H1 (cell line): ENCODE results near the gene SANBR. TPM values are rescaled to one million over a fixed set of nuclear protein-coding genes. Genes with fewer than 3 reads are reported as not detected.

ENCODE experiments used
- CTCF ChIA-PET: fragments of 300-600 bp; sonication (Branson Sonifier 250); formaldehyde crosslinking; loops from one replicate; lab custom pipeline; 2021; ENCODE audit not compliant: partially characterized antibody; lab: Charles Lee
- POLR2A ChIA-PET: fragments of 300-600 bp; sonication (Branson Sonifier 250); formaldehyde crosslinking; loops from one replicate; lab custom pipeline; 2021; ENCODE audit warnings: inconsistent platforms; ENCODE audit not compliant: partially characterized antibody; lab: Charles Lee
- DNase-seq, 2 experiments: peaks; one replicate each; pipeline versions ENCODE4 v3.0.0 to v3.0.0-alpha.2; 2010 to 2022; ENCODE audit warnings: low spot score in 2 of 2, low read depth in 1 of 2, mixed read lengths in 1 of 2
- FAIRE-seq: peaks from 2 replicates; lab custom pipeline; 2011; peaks lifted over from hg19 to GRCh38; lab: Jason Lieb, UNC
- H2AFZ ChIP-seq: 2 replicates; pipeline ENCODE4 v1.8.1; 2012; ENCODE audit warnings: low read length, inconsistent platforms
- H2AK5ac ChIP-seq: 2 replicates; pipeline ENCODE4 v1.6.1; 2013; ENCODE audit warnings: low read depth, low read length
- H2BK120ac ChIP-seq: replicated peaks from 2 replicates; pipeline ENCODE3; 2013; ENCODE audit warnings: low read depth, low read length, inconsistent platforms
- H2BK12ac ChIP-seq: 2 replicates; pipeline ENCODE4 v1.6.1; 2013; ENCODE audit warnings: low read depth, low read length
- H2BK15ac ChIP-seq: 2 replicates; pipeline ENCODE4 v1.6.1; 2013; ENCODE audit warnings: low read length
- H2BK20ac ChIP-seq: 2 replicates; pipeline ENCODE4 v1.6.1; 2013; ENCODE audit warnings: low read length
- H2BK5ac ChIP-seq: 2 replicates; pipeline ENCODE4 v1.6.1; 2013; ENCODE audit warnings: low read depth, low read length
- H3K14ac ChIP-seq: 2 replicates; pipeline ENCODE4 v1.6.1; 2013; ENCODE audit warnings: inconsistent platforms; ENCODE audit not compliant: insufficient read length
- H3K18ac ChIP-seq: 2 replicates; pipeline ENCODE4 v1.6.1; 2013; ENCODE audit warnings: low read length; ENCODE audit errors: extremely low read depth
- H3K23ac ChIP-seq: 2 replicates; pipeline ENCODE4 v1.6.1; 2013; ENCODE audit warnings: inconsistent platforms; ENCODE audit not compliant: insufficient read length
- H3K23me2 ChIP-seq: 2 replicates; pipeline ENCODE4 v1.6.1; 2013; ENCODE audit warnings: low read depth, low read length
- H3K27ac ChIP-seq: 2 replicates; pipeline ENCODE4 v1.6.1; 2011; ENCODE audit warnings: low read depth, low read length, inconsistent platforms
- H3K27me3 ChIP-seq, 4 experiments: replicated peaks in 1 of 4; 1 replicate in 1 of 4; 2 replicates in 3 of 4; pipeline versions ENCODE4 v1.6.1 to v1.8.1; 2011 to 2013; ENCODE audit warnings: low read length in 3 of 4, mild to moderate bottlenecking in 3 of 4, inconsistent platforms in 2 of 4, mixed read lengths in 2 of 4, moderate library complexity in 1 of 4; ENCODE audit not compliant: control insufficient read depth in 3 of 4, insufficient read depth in 3 of 4; ENCODE audit errors: extremely low read depth in 1 of 4
- H3K36me3 ChIP-seq, 4 experiments: 2 replicates each; pipeline versions ENCODE4 v1.6.1 to v1.8.1; 2011 to 2013; ENCODE audit warnings: mild to moderate bottlenecking in 4 of 4, low read length in 3 of 4, moderate library complexity in 2 of 4, control low read depth in 1 of 4, inconsistent platforms in 1 of 4; ENCODE audit not compliant: insufficient read depth in 4 of 4, control insufficient read depth in 2 of 4
- H3K4ac ChIP-seq: replicated peaks from 2 replicates; pipeline ENCODE3; 2013; ENCODE audit warnings: low read length, low read depth, mixed read lengths, inconsistent platforms; ENCODE audit not compliant: insufficient read length
- H3K4me1 ChIP-seq, 4 experiments: replicated peaks in 1 of 4; 1 replicate in 1 of 4; 2 replicates in 3 of 4; pipeline versions ENCODE4 v1.6.1 to v1.8.1; 2011 to 2013; ENCODE audit warnings: low read length in 3 of 4, inconsistent platforms in 2 of 4, mixed read lengths in 1 of 4; ENCODE audit not compliant: insufficient read depth in 4 of 4, control insufficient read depth in 3 of 4
- H3K4me2 ChIP-seq, 2 experiments: 2 replicates each; pipeline versions ENCODE4 v1.6.1 to v1.8.1; 2011 to 2013; ENCODE audit warnings: low read depth in 2 of 2, low read length in 2 of 2, control low read depth in 1 of 2, inconsistent platforms in 1 of 2, mild to moderate bottlenecking in 1 of 2; ENCODE audit not compliant: insufficient read depth in 1 of 2
- H3K4me3 ChIP-seq, 4 experiments: fragments of 200-600, 300-600 bp in 1 of 4; sonication (generic), shearing (Covaris generic), sonication (Bioruptor Twin) in 1 of 4; 2 replicates each; pipeline versions ENCODE4 v1.5.1 to v1.8.1; 2011 to 2016; ENCODE audit warnings: low read length in 4 of 4, low read depth in 3 of 4, control low read depth in 2 of 4, inconsistent platforms in 2 of 4, mild to moderate bottlenecking in 2 of 4, mixed read lengths in 1 of 4, moderate library complexity in 1 of 4; ENCODE audit not compliant: insufficient read depth in 2 of 4; ENCODE audit errors: extremely low read depth in 1 of 4
- H3K56ac ChIP-seq: replicated peaks from 2 replicates; pipeline ENCODE3; 2013; ENCODE audit warnings: low read depth, mild to moderate bottlenecking, mixed read lengths, low read length, inconsistent platforms; ENCODE audit not compliant: insufficient read length
- H3K79me1 ChIP-seq: 2 replicates; pipeline ENCODE4 v1.6.1; 2013; ENCODE audit warnings: low read depth, low read length, control low read depth
- H3K79me2 ChIP-seq, 2 experiments: 2 replicates each; pipeline versions ENCODE4 v1.6.1 to v1.8.1; 2012 to 2013; ENCODE audit warnings: low read length in 2 of 2, mild to moderate bottlenecking in 2 of 2, inconsistent platforms in 1 of 2; ENCODE audit not compliant: insufficient read depth in 2 of 2, control insufficient read depth in 1 of 2
- H3K9ac ChIP-seq, 4 experiments: replicated peaks in 1 of 4; 1 replicate in 1 of 4; 2 replicates in 3 of 4; pipeline versions ENCODE4 v1.6.1 to v1.8.1; 2011 to 2013; ENCODE audit warnings: low read depth in 3 of 4, low read length in 3 of 4, control low read depth in 2 of 4, mild to moderate bottlenecking in 2 of 4, moderate library complexity in 2 of 4, inconsistent platforms in 1 of 4; ENCODE audit errors: extremely low read depth in 1 of 4
- H3K9me3 ChIP-seq, 2 experiments: 2 replicates each; pipeline versions ENCODE4 v1.6.1 to v1.8.1; 2012 to 2013; ENCODE audit warnings: mild to moderate bottlenecking in 2 of 2, moderate library complexity in 2 of 2, control low read depth in 1 of 2, inconsistent platforms in 1 of 2, low read depth in 1 of 2, low read length in 1 of 2, mixed read lengths in 1 of 2; ENCODE audit not compliant: insufficient read depth in 2 of 2
- H4K20me1 ChIP-seq, 2 experiments: replicated peaks in 1 of 2; 2 replicates each; pipeline versions ENCODE3 to v1.8.1; 2011 to 2013; ENCODE audit warnings: inconsistent platforms in 2 of 2, low read length in 2 of 2, mild to moderate bottlenecking in 1 of 2; ENCODE audit not compliant: insufficient read depth in 2 of 2, control insufficient read depth in 1 of 2
- H4K5ac ChIP-seq: 2 replicates; pipeline ENCODE4 v1.6.1; 2013; ENCODE audit warnings: low read length, low read depth, mixed read lengths, inconsistent platforms; ENCODE audit not compliant: insufficient read length
- H4K8ac ChIP-seq: 2 replicates; pipeline ENCODE4 v1.8.0; 2013; ENCODE audit warnings: mild to moderate bottlenecking, moderate library complexity, low read length, inconsistent platforms; ENCODE audit not compliant: insufficient read depth; ENCODE audit errors: extremely low read depth
- H4K91ac ChIP-seq: replicated peaks from 2 replicates; pipeline ENCODE3; 2013; ENCODE audit warnings: low read length, mixed read lengths, inconsistent platforms; ENCODE audit not compliant: insufficient read length
- ATF2 ChIP-seq: IDR thresholded peaks from 2 replicates; pipeline ENCODE4 v1.6.1; 2012; ENCODE audit warnings: low read length, inconsistent platforms
- BACH1 ChIP-seq: IDR thresholded peaks from 2 replicates; pipeline ENCODE4 v1.6.1; 2012; ENCODE audit warnings: low read length, improper control_type of control experiment
- CREB1 ChIP-seq: IDR thresholded peaks from 2 replicates; pipeline ENCODE4 v1.6.1; 2012; ENCODE audit warnings: inconsistent platforms
- EGR1 ChIP-seq: IDR thresholded peaks from 2 replicates; pipeline ENCODE4 v1.6.1; 2011; ENCODE audit warnings: low read depth, low read length, borderline replicate concordance
- POLR2AphosphoS5 ChIP-seq: IDR thresholded peaks from 2 replicates; pipeline ENCODE4 v1.6.1; 2011; ENCODE audit warnings: low read depth, low read length
- RNF2 ChIP-seq: fragments of 200-900, 300-1000 bp; sonication (generic); IDR thresholded peaks from 2 replicates; pipeline ENCODE4 v1.7.1; 2016; ENCODE audit warnings: borderline replicate concordance, low read depth, mild to moderate bottlenecking, antibody characterized with exemption, low read length; ENCODE audit not compliant: poor library complexity, severe bottlenecking; ENCODE audit errors: missing control alignments
- SRF ChIP-seq: IDR thresholded peaks from 2 replicates; pipeline ENCODE4 v1.6.1; 2011; ENCODE audit warnings: mild to moderate bottlenecking, low read depth, low read length, moderate library complexity
- TBP ChIP-seq: IDR thresholded peaks from 2 replicates; pipeline ENCODE4 v1.6.1; 2011; ENCODE audit warnings: low read depth, low read length, improper control_type of control experiment
- WGBS, 2 experiments: shearing (Covaris generic) in 1 of 2; methylation state at CpG; one replicate each; pipeline versions ENCODE4 v1.1.6 to v1.1.7; 2013 to 2015; ENCODE audit warnings: low lambda C conversion rate in 2 of 2, mixed read lengths in 2 of 2, inconsistent platforms in 1 of 2, low coverage in 1 of 2, missing lambda C conversion rate in 1 of 2; ENCODE audit not compliant: insufficient replicate concordance in 2 of 2, insufficient coverage in 1 of 2, insufficient read length in 1 of 2; ENCODE audit errors: extremely low coverage in 1 of 2, missing lambda C conversion rate in 1 of 2; 5-methylcytosine and 5-hydroxymethylcytosine counted together
- polyA plus RNA-seq, 7 experiments: library from polyadenylated mRNA; depleted of rRNA in 3 of 7; stranded (reverse) in 5 of 7; unstranded in 2 of 7; fragments of >200 nt in 5 of 7; fragments of 200-250 nt in 2 of 7; gene quantifications; 1 replicate in 5 of 7; 2 replicates in 1 of 7; 4 replicates in 1 of 7; pipeline versions ENCODE4 v1.2.1 to v1.2.3, GENCODE V29; 2011 to 2013; ENCODE audit warnings: missing spikeins in 2 of 7, mixed read lengths in 2 of 7
- total RNA-seq: library from RNA; stranded (reverse); fragmentation: NEBNext Ultra II Directional; extraction: Animal tissue kit (Norgen Biotek cat#: 25700); gene quantifications from 2 replicates; pipeline ENCODE4 v1.2.1, GENCODE V29; 2021

Gene SANBR
- total and polyA plus RNA-seq, 2 of the 8 experiments (the other 6 are each of a cell fraction or from before 2014, with no cell fraction given) = 3.4 to 12.1 TPM

GRCh38 chr2:61100801-61101200, 35.1 kb downstream of the SANBR start:
- Histone ChIP-seq H3K9me3 (no peaks in the 10 kb centered on the region), H3K56ac (no peak overlapping the region), H2BK120ac (no peak overlapping the region), H2BK12ac (no peak overlapping the region), H3K79me2 (no peaks in the 10 kb centered on the region), H4K20me1 (peaks cover 0 to 1% of the 10 kb centered on the region in 2 experiments), H3K4me2 (no peak overlapping the region), H2AFZ (no peak overlapping the region), H3K4me1 (no peaks in the 10 kb centered on the region), H4K91ac (no peak overlapping the region)
- DNase-seq = no peak
- no peak for FAIRE-seq
- no peak for TF ChIP-seq SRF
- TF ChIP-seq TBP = no peak
- no peak for TF ChIP-seq BACH1
- TF ChIP-seq EGR1 = no peak
- TF ChIP-seq ATF2 = no peak
- TF ChIP-seq RNF2 = no peak
- TF ChIP-seq POLR2AphosphoS5 = no peak
- no peak for TF ChIP-seq CREB1
- TF ChIP-seq, all 59 proteins: peak for 0
- H2BK5ac ChIP-seq = no peak overlapping the region
- H4K8ac ChIP-seq = no peak overlapping the region
- ChIA-PET CTCF (interaction anchor here (1.1 kb wide), 1 partner anchor 14 kb away, joined by 3 read pairs; no protein-coding TSS in a partner anchor), POLR2A (no interaction called here)
- H4K5ac ChIP-seq = no peak overlapping the region
- H3K79me1 ChIP-seq = no peaks in the 10 kb centered on the region
- 95% methylated on average over 4 of the region's 4 CpGs; no CpG with 5 or more reads in 1 of the 2 experiments for WGBS, 2 experiments
- no peak overlapping the region for H3K4ac ChIP-seq
- no peak overlapping the region for H3K23ac ChIP-seq
- no peak overlapping the region for H2BK15ac ChIP-seq
- H3K9ac ChIP-seq = no peak overlapping the region
- H3K4me3 ChIP-seq = no peak overlapping the region
- H3K36me3 ChIP-seq = no peaks in the 10 kb centered on the region; a peak in 1 of 8 replicates
- no peak overlapping the region for H2AK5ac ChIP-seq
- H3K18ac ChIP-seq = no peak overlapping the region
- H3K23me2 ChIP-seq = no peaks in the 10 kb centered on the region
- no peak overlapping the region for H2BK20ac ChIP-seq
- no peak overlapping the region for H3K14ac ChIP-seq
- no peak overlapping the region for H3K27ac ChIP-seq
- H3K27me3 ChIP-seq = no peaks in the 10 kb centered on the region
